HG03064 (cell line): Measurements from ENCODE around the gene NOP14.
"Not testable (repeated sequence)": the region's sequence is repeated elsewhere in the genome, so short reads cannot be mapped to it uniquely, and the experiment has no call there.

Source experiments
- ATAC-seq: cut with Tn5 transposase; IDR thresholded peaks from one replicate; pipeline ENCODE4 v1.9.1; 2021; ENCODE audit warnings: low read depth; ENCODE audit not compliant: unreplicated experiment

The NOP14 gene

DNA sequence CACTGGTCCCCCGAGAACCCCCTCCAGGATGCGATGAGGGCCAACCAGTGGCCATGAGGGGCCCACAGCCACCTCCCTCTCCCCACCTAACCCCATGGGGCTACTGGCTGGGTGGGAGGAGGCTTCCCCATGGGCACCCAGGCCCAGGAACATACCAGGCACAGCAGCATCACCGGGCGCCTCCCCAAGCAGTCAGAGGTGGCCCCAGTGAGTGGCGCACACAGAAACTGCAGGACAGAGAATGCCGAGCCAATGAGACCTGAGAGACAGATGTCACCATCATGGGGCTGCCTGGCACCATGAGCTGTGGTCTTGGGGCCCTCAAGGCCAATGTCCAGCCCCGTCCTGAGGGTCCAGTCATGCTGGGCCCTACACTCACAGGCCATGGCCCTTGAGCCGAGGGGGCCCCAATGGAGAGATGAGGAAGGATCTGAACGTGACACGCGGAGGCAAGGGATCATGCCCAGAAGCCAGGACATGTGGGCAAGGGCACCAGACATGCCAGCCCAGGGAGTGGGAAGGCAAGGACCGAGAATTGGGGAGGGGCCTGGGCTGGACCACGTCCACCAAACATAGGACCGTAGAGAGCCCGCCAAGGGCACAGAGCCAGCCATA lies 30.1 kb downstream of the NOP14 start:
- ATAC-seq: no peak

DNA sequence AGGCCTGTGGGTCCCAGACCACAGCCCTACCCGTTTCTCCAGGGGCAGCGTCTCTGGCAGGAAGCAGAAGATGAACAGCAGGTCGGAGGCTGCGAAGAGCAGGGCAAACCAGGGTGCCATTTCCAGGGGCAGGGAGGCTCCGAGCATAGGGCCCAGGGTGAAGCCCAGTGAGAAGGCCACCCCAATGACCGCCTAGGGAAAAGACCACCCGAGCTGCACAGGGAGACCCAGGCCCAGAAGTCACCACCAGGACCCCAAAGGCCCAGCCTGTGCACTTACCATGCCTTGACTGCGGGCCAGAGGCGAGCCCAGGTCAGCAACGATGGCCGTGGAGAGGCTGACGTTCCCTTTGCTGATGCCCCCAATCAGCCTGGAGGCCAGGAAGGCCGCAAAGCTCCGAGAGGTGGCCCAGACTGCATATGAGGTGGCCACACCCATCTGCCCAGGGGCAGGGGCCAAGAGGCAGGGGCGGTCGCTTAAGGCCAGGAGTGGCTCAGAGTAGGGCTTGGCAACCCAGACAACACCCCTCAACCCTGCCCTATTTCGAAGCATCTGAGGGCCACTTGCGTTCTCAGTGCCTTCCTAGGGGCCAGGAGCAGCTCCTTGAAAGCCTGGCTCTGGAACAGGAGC lies 30.8 kb downstream of the NOP14 start:
- no peak for ATAC-seq

DNA sequence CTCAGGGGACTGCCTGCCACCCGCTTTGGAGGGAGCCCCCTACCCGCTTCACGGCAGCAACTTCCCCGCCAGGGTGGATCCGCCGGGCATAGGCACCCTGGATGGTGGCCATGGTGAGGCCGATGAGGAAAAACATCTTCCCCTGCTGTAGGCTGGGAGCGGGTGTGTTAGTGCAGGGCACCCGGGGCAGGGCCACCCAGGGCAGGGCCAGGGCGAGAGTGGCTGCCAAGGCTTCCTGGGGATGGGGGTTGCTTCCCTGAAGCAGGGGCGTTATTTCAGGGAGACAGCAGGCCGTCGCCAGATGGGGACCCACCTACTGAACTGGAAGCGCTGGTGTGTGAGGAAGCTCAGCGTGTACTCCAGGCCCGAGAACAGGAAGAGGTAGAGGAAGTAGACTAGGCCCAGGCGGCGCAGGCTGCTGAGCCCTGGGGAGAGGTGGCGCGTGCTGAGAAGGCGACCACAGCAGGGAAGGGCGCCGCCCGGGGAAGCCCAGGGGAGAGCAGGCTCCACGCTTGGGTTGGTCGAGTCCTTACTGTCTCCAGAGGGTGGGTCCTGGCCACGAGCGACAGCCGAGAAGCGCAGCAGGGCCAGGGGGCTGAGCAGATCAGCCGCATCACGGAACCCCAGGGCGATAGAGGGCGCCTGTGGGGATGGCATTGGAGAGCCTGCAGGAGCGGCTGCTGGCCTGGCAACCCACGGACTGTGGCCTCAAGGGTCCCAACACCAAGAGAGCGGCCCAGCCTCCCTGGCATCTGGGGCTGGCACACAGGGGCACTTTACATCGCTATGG lies 31.5 kb downstream of the NOP14 start:
- ATAC-seq: peak; percentile 36

DNA sequence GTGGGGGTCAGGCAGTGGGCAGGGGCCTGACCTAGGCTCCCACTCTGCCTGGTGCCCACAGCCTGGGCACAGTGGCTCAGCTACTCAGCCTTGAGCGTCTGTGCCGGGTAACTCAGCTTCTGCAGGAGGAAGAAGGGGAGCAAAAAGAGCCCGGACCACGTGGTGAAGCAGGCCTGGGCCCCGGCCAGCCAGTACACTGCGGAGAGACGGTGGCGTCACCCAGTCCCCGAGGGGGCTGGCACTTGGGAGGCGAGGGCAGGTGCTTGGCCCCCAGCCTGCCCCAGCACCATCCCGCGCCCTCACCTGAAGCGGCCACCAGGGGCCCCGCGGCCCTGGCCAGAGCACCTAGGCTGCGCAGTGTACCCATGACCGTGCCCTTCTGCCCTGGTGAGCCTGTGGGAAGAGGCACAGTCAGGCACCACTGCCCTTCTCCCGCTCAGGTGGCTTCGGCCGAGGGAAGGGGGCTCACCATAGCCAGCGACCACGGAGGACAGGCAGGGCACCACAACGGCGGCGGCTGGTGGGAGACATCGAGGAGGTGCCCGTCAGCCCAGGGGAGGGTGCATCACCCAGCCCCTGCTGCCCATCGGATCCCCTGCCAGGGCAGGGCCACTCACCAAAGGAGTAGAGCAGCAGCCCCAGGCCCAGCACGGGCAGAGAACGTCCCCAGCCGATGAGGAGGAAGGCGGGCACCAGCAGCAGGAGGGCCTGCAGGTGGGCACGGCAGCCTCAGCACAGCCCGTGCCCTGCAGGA lies 32.3 kb downstream of the NOP14 start:
- ATAC-seq: no peak

DNA sequence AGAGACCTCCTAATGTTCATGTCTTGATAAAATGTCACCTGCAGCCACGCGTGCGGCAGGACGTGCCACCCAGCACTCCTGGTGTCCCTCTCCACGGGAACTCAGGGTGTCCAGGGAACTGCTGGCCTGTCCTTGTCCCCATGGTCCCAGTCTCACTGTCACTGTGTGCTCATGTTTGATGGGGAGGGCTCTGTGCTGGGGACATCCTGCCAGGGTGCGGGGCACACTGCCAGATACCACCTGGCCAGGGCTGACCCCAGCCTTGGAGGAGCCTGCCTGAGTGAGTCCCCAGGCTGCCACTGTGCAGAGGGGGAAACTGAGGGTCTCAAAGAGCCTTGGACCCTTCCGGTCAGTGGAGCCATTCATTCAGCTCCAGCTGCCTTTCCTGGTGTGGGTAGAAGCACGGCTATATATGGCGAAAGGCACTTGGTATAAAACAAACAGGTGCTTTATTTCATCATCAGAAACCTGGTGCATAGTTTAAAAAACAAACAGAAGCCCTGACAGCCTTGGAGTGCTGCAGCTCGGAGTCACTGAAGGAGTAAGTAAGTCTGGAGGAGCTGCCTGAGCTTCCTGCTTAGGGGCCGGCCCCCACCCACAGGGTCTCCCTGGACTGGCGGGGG lies 33.0 kb downstream of the NOP14 start:
- no peak for ATAC-seq

DNA sequence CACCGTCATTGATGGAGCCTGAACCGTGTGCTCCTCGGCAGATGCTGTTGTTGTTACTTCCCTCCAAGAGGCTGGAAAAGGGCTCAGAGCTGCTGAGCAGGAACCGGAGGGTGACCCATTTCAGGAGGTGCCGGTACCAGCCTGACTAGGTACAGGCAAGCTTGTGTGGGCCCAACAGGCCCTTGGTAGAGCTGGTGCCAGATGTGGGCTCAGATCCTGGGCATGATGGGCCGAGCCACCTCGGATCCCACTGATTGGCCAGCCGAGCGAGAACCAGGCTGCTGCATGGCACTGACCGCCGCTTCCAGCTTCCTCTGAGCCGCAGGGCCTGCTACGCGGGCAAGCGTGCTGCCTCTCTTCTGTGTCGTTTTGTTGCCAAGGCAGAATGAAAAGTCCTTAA lies 33.7 kb downstream of the NOP14 start:
- ATAC-seq: no peak

DNA sequence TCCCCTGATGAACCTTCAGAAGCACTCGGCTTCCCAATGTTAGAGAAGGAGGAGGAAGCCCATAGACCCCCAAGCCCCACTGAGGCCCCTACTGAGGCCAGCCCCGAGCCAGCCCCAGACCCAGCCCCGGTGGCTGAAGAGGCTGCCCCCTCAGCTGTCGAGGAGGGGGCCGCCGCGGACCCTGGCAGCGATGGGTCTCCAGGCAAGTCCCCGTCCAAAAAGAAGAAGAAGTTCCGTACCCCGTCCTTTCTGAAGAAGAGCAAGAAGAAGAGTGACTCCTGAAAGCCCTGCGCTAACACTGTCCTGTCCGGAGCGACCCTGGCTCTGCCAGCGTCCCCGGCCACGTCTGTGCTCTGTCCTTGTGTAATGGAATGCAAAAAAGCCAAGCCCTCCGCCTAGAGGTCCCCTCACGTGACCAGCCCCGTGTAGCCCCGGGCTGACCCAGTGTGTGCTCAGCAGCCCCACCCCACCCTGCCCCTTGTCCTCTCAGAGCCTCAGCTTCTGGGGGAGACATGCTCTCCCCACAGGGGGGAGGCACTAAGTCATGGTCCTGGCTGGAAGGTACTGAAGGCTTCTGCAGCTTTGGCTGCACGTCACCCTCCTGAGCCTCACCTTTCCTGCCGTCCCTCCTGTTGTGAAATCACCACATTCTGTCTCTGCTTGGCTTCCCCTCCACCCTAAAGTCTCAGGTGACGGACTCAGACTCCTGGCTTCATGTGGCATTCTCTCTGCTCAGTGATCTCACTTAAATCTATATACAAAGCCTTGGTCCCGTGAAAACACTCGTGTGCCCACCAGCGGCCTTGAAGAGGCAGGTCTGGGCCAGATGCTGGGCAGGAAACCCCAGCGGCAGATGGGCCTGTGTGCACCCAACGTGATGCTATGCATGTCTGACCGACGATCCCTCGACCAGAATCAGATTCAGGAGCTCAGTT lies 34.7 kb downstream of the NOP14 start:
- ATAC-seq: no peak

DNA sequence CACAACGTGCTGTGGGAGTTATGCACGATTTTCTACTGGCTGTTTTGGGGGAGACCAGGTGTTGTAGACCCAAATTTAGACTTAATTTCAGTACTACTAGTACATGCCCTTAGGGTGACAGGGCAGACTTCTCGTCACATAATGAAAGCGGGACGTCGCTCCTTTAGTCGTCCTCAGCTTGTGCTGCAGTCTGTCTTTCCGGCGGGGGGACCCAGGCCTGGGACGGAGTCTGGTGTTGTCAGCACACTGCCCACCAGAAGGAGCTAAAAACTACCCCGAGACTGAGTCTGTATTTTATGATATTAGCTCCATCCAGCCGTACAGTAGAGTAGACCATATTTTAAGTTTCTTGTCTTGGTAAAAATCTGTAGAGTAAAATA lies 35.5 kb downstream of the NOP14 start:
- no peak for ATAC-seq

DNA sequence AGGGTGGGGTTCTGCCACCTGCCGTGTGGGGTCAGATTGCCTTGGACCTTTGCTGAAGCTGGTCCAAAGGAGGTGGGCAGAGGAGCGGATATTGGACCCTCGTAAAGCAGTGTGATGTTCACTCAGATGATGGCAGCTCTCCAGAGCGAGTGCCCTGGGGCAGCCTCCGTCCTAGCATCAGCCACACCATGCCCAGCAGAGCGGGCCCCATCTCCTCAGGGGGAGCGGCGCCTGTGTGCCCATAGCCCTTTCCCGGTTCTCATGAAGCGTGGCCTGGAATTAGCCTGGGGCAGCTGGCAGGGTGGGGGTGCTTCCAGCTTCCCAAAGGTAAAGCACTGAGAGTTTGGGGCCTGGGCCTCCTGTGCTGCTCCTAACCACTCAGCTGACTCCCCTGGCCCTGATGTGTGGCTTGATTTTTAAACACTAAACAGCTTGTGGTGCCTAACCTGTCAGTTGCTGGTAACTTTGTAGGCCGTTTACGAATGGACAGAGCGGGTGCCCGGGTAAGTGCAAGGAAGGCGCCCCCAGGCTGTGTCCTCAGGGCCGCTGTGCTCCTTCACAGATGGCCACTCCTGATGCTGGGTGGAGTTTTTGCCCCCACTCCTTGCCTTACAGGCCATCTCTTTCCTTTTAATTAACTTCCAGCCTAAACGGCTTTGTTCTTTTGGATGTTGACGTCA lies 36.0 kb downstream of the NOP14 start:
- no peak for ATAC-seq

DNA sequence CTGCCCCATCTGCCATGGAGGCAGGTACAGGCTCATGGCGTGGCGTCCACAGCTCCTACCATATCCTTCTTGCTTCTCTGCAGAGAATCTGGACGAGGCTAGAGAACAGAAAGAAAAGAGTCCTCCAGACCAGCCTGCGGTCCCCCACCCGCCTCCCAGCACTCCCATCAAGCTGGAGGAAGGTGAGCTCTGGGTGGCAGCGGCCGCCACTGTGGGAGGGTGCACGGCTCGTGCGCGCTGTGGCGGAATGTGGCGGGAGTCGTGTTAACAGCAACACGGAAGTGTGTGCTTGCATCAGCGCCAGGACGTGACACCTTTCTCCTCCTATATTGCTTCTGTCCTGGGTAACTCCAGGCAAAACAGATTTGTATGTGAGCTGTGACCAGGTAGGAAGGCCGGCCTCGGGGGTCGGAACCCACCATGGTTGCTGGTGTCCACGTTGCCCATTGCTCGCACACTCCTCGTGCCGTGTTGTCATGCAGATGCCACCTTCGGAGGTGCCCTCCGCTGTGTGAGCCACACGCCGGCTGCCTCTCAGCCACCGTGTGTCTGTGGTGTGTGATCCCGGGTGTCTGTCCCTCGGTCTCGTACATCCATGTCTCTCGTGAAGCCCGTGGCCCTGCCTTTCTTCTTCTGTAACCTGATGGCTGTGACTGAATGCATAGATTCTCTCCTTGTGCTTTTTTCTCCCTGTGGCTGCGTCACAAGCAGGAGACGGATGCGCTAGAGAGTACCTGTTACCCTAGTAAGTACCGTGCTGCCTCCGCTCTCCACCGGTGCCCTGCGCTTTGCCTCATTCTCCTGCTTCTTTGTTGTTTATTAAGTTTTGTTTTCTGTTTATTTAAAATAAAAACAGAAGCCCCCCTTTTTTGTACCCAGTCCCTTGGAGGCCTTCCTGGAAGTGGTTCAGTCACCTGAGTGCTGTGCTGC lies 37.0 kb downstream of the NOP14 start:
- no peak for ATAC-seq

DNA sequence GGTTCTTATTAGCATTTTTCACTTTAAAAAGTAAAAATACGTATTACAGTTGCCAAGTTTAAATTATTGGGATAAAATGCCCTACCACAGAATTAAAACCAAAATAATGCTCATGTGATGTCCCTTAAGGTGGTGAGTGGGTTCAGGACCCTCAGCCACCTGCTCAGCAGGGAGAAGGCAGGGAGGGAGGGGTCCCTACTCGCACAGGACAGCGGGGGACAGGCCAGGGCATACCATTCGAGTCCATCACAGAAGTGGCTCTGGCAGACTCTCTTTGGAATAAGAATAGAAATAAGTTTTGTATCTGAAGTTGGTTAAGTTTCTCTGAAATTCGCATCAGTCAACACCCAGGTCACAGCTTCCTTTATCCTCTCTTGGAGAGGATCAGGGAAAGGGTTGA lies 37.7 kb downstream of the NOP14 start:
- no peak for ATAC-seq

DNA sequence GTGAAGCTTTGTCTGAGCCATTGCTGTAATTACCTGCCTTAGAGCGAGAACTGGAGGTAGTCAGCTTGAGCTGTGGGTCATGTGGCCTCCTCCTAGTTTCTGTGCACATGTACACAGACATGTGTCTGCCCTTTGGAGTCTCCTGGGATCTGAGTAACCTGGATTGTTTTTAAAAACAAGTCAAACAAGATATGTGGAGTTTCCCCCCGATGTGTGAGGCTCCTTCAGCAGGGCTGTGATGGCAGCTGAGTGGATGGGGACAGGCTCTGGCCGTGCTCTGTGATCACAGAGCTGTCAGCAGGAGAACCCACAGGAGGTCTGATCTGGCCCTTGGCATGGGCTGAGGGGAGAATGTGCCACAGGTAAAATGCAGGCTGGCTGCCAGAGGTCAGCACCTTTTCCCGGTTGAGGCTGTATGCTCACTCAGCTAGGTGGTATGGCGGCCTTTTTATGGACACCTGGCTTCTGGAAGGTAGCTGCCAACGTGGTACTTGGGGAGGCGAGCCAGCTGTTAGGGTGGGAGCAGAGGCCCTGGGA lies 38.4 kb downstream of the NOP14 start:
- ATAC-seq: no peak

DNA sequence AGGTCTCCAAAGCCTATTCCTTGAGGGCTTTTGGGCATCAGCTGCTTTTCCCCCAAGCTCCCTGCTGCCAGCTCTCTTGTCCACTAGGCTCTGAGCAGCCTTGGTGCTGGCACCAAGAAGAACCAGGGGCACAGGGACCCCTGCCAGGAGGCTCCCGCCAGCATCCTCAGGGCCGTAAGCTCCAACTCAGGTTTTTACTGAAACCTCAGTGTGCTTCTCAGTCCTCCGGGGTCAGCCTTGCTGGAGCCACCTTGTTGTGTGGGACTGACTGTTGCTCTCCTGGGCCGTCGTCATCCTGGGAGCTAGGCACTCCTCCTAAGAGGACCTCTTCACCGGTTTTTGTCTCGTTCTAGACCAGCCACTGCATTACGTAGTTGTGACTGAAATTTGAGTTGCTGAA lies 38.9 kb downstream of the NOP14 start:
- ATAC-seq: no peak

DNA sequence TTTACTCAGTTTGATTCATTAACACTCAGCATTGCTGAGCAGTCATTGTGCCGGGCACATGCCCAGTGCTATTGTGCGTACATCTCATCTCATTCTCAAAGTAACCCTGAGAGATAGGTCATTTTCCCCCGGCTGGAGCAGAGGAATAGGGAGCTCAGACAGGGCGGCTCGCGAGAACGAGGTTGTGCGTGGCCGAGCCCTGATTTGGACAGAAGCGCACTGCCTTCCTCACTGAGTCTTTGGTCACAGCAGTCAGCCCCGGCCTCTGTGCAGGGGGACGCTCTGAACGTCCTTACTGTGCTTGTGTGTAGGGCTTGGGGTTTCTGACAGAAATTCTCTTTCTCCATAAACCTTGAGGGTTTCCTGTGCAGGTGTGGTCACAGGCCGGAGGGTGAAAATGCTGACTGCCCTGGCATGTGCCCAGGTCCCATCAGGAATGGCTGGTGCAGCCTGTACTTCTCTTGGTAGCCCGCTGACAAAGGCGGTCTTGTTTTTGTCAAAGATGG lies 39.5 kb downstream of the NOP14 start:
- ATAC-seq: no peak

DNA sequence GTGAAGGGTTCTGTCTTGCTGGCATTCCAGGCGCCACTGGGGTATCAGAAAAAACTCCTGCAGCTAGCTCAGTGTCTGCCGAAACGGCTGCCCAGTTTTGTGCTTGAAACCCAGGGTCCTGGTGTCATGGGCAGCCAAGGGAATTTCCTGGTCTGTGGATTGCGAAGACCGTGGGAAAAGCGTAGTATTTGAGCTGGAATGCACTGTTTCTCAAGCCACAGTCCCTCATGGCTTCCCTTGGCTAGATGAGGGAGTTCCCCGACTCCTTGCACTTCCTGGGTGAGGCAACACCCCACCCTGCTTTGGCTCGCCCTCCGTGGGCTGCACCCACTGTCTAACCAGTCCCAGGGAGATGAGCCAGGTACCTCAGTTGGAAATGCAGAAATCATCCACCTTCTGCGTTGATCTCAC lies 40.1 kb downstream of the NOP14 start:
- no peak for ATAC-seq

DNA sequence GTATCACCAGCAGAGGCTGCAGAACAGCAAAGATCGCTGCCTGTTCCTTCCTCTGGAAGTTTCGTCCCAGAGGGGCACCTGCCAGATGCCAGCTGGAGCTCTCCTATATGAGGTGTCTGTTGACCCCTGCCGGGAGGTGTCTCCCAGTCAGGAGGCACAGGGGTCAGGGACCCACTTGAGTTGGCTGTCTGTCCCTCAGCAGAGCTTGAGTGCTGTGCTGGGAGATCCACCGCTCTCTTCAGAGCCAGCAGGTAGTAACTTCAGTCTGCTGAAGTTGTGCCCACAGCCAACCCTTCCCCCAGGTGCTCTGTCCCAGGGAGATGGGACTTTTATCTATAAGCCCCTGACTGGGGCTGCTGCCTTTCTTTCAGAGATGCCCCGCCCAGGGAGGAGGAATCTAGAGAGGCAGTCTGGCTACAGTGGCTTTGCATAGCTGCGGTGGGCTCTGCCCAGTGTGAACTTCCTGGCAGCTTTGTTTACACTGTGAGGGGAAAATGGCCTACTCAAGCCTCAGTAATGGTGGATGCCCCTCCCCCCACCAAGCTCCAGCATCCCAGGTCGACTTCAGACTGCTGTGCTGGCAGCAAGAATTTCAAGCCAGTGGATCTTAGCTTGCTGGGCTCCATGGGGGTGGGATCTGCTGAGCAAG lies 40.6 kb downstream of the NOP14 start:
- ATAC-seq: not testable (repeated sequence)

DNA sequence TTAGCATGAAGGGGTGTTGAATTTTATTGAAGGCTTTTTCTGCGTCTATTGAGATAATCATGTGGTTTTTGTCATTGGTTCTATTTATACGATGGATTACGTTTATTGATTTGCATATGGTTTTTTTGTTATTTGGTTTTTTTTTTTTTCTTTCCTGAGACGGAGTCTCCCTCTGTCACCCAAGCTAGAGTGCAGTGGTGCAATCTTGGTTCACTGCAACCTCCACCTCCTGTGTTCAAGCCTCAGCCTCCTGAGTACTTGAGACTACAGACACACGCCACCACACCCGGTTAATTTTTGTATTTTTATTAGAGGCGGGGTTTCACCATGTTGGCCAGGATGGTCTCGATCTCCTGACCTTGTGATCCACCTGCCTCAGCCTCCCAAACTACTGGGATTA lies 44.5 kb downstream of the NOP14 start:
- ATAC-seq: not testable (repeated sequence)
